ENCODE results near the gene SNRPA1.

The SNRPA1 gene

GRCh38 chr15:101242160-101242998 lies 52.7 kb downstream of the SNRPA1 start:
- DNase-seq (ENCODE audit: low spot score), result no peak

GRCh38 chr15:101240358-101240757 lies 54.7 kb downstream of the SNRPA1 start:
- no peak for DNase-seq (ENCODE audit: low spot score)

- no peak for DNase-seq (ENCODE audit: low spot score)
These were observed 55.3 kb downstream of the SNRPA1 start for GRCh38 chr15:101239724-101240136.

GRCh38 chr15:101237251-101237650 lies 57.8 kb downstream of the SNRPA1 start:
- no peak for DNase-seq (ENCODE audit: low spot score)

- no peak for DNase-seq (ENCODE audit: low spot score)
These were observed 61.3 kb downstream of the SNRPA1 start for GRCh38 chr15:101233651-101234280.

GRCh38 chr15:101232677-101233076 lies 62.4 kb downstream of the SNRPA1 start:
- no peak for DNase-seq (ENCODE audit: low spot score)
